ENCODE measurements around the gene RBM10.

The RBM10 gene

DNA sequence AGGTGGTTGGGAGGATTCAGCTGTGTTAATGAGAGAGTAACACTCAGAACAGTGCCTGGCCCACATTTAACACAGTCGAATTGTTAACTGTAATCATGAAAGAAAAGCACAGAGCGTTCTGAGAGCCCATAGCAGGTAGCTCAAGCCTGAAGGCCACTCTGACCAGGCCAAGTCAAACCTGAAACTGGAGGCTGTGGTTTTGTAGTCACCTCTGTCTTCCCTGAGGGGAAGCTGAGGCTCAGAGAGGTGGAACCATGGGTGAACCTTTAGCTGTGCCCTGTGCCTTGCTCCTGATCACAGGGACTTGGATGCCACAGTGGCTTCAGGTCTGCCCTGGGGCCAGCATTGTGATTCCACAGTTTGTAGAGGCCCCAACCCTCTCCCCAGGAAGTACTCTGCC, 32.1 kb downstream of the RBM10 start:
- H3K4me3 ChIP-seq (ENCODE audit: low read depth, low read length) = no peak overlapping the region
- no peak for DNase-seq (ENCODE audit: low read depth, low spot score)
- in situ Hi-C loops (cut with HindIII; ENCODE audit: low sequenced_read_pairs) = no loop called here
- TF ChIP-seq, protein P1, sequence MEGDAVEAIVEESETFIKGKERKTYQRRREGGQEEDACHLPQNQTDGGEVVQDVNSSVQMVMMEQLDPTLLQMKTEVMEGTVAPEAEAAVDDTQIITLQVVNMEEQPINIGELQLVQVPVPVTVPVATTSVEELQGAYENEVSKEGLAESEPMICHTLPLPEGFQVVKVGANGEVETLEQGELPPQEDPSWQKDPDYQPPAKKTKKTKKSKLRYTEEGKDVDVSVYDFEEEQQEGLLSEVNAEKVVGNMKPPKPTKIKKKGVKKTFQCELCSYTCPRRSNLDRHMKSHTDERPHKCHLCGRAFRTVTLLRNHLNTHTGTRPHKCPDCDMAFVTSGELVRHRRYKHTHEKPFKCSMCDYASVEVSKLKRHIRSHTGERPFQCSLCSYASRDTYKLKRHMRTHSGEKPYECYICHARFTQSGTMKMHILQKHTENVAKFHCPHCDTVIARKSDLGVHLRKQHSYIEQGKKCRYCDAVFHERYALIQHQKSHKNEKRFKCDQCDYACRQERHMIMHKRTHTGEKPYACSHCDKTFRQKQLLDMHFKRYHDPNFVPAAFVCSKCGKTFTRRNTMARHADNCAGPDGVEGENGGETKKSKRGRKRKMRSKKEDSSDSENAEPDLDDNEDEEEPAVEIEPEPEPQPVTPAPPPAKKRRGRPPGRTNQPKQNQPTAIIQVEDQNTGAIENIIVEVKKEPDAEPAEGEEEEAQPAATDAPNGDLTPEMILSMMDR (IDR thresholded peaks at IDR 0.05; ENCODE audit: low read depth, low read length) = no peak

DNA sequence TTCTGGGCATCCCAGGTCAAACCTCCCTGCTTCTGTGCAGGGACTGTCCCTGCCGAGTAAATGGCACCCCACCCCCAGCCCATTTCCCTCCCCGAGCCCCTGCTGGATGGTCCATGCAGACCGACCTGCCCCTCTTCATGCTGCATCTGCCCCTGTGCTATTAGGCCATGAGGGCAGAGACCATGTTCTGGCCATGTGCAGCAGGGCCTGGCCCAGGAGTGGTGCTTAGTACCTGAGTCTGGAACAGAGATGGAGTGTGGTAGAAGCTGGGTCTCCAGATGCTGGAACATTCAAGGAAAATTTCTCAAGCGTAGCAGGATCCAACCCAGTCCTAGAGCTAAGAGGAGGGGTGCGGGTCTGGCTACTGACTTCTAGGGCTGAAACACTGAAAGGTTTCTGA, 33.3 kb downstream of the RBM10 start:
- no peak for DNase-seq (ENCODE audit: low read depth, low spot score)
- no peak overlapping the region for H3K4me3 ChIP-seq (ENCODE audit: low read depth, low read length)
- in situ Hi-C loops (cut with HindIII; ENCODE audit: low sequenced_read_pairs) = no loop called here

DNA sequence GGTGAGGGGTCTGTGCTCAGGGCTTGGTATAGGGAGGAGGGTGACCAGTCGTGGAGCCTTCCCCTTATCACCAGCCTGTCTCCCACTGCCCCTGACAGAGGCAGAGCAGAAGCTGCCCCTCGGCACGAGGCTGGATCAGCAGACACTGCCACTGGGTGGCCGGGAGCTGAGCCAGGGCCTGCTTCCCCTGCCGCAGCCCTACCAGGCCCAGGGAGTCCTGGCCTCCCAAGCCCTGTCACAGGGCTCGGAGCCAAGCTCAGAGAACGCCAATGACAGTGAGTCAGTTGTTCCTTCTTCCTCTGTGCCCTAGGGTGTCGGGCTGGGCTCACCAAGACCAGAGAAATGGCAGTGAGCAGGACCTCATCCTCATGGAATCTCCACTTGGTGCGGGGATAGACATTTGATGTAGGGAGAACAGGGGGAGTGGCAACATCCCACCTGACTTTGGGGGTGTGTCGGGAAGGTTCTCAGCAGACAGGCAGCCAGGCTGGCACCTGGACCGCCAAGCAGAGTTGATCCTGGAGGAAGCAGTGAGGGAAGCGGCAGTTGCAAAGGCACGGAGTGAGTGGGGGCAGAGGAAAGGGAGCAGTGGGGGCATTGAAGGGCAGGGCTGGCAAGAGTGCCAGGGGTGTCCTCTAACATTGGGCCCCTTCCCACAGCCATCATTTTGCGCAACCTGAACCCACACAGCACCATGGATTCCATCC, 34.4 kb downstream of the RBM10 start:
- peak; percentile 26 for DNase-seq (ENCODE audit: low read depth, low spot score)
- TF ChIP-seq, protein P1 (IDR thresholded peaks at IDR 0.05; ENCODE audit: low read depth, low read length) = no peak
- in situ Hi-C loops (cut with HindIII; ENCODE audit: low sequenced_read_pairs) = no loop called here
- no peak overlapping the region for H3K4me3 ChIP-seq (ENCODE audit: low read depth, low read length)

More for the DNA sequence above, 33.3 kb downstream of the RBM10 start:
- TF ChIP-seq, protein P1 (IDR thresholded peaks at IDR 0.05; ENCODE audit: low read depth, low read length) = no peak

DNA sequence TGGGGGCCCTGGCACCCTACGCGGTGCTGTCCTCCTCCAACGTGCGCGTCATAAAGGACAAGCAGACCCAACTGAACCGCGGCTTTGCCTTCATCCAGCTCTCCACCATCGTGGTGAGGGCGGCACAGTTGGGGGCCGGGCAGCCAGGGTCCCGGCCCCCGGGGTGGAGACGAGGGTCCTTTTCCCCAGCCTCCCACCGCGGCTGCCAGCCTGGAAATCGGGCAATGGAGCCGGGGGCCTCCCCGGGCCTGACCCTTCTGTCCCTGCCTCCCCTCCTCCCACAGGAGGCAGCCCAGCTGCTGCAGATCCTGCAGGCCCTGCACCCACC, 34.9 kb downstream of the RBM10 start:
- H3K4me3 ChIP-seq (ENCODE audit: low read depth, low read length) = no peak overlapping the region
- no peak for DNase-seq (ENCODE audit: low read depth, low spot score)
- in situ Hi-C loops (cut with HindIII; ENCODE audit: low sequenced_read_pairs) = no loop called here
- TF ChIP-seq, protein P1 (IDR thresholded peaks at IDR 0.05; ENCODE audit: low read depth, low read length) = no peak

DNA sequence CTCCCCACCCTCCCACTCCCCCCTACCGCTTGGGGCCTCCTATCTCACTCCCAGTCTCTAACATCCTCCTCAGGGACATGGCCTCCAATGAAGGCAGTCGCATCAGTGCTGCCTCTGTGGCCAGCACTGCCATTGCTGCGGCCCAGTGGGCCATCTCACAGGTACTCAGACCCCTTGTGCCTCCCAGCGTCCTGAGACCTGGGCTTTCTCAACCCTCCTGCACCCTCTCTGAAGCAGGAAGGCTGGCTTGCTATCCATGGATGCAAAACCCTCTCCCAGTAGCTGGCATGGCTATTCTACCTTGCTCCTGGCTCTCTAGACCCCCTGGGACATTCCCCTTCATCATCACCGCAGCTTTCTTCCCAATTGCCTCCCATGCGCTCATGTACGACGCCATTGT, 35.3 kb downstream of the RBM10 start:
- no peak overlapping the region for H3K4me3 ChIP-seq (ENCODE audit: low read depth, low read length)

DNA sequence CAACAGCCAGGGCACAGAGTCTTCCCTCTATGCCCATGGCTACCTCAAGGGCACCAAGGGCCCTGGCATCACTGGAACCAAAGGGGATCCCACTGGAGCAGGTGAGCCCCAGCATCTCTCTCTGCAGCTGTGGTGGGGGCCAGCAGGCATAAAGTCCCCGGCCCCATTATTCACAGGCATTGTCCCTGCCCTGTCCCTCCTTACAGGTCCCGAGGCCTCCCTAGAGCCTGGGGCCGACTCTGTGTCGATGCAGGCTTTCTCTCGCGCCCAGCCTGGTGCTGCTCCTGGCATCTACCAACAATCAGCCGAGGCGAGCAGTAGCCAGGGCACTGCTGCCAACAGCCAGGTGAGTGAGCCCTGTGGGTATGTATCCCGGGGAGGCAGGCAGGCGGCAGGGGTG, 36.3 kb downstream of the RBM10 start:
- TF ChIP-seq, protein P1 (IDR thresholded peaks at IDR 0.05; ENCODE audit: low read depth, low read length) = no peak
- no peak for DNase-seq (ENCODE audit: low read depth, low spot score)
- in situ Hi-C loops (cut with HindIII; ENCODE audit: low sequenced_read_pairs) = no loop called here
- no peak overlapping the region for H3K4me3 ChIP-seq (ENCODE audit: low read depth, low read length)

More for the DNA sequence above, 35.3 kb downstream of the RBM10 start:
- DNase-seq (ENCODE audit: low read depth, low spot score) = no peak
- in situ Hi-C loops (cut with HindIII; ENCODE audit: low sequenced_read_pairs) = no loop called here
- TF ChIP-seq, protein P1 (IDR thresholded peaks at IDR 0.05; ENCODE audit: low read depth, low read length) = no peak

Data from astrocyte of the spinal cord (primary cell).